ENCODE data around the gene KCTD15. TPM values are rescaled to one million over a fixed set of nuclear protein-coding genes. Genes with fewer than 3 reads are reported as not detected.

The KCTD15 gene
- total RNA-seq, 1 experiment from 2014 or later: 41.5 TPM

DNA sequence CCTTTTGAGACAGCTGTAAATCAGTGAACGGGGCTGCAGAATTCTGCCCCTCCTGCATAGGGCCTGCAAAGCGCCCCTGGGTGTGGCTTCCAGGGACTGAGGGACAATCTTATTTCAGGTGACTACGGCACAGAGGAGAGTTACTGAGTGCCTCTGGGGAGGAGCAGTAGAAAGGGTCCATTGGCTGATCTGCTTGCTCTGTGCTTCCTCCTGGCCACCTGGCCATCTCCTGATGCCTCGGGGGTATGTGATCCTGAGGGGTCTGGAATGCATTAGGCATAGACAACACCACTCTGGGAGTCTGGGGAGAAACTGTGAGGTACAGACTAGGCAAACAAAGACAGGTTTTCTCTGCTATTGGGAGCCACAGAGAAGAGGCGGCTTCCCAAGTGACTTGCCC lies 2.8 kb downstream of the KCTD15 start (continued):
- TF ChIP-seq, protein P1, sequence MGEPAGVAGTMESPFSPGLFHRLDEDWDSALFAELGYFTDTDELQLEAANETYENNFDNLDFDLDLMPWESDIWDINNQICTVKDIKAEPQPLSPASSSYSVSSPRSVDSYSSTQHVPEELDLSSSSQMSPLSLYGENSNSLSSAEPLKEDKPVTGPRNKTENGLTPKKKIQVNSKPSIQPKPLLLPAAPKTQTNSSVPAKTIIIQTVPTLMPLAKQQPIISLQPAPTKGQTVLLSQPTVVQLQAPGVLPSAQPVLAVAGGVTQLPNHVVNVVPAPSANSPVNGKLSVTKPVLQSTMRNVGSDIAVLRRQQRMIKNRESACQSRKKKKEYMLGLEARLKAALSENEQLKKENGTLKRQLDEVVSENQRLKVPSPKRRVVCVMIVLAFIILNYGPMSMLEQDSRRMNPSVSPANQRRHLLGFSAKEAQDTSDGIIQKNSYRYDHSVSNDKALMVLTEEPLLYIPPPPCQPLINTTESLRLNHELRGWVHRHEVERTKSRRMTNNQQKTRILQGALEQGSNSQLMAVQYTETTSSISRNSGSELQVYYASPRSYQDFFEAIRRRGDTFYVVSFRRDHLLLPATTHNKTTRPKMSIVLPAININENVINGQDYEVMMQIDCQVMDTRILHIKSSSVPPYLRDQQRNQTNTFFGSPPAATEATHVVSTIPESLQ (CRISPR knock-in tag; IDR thresholded peaks at IDR 0.05): no peak
- TF ChIP-seq, protein P2, sequence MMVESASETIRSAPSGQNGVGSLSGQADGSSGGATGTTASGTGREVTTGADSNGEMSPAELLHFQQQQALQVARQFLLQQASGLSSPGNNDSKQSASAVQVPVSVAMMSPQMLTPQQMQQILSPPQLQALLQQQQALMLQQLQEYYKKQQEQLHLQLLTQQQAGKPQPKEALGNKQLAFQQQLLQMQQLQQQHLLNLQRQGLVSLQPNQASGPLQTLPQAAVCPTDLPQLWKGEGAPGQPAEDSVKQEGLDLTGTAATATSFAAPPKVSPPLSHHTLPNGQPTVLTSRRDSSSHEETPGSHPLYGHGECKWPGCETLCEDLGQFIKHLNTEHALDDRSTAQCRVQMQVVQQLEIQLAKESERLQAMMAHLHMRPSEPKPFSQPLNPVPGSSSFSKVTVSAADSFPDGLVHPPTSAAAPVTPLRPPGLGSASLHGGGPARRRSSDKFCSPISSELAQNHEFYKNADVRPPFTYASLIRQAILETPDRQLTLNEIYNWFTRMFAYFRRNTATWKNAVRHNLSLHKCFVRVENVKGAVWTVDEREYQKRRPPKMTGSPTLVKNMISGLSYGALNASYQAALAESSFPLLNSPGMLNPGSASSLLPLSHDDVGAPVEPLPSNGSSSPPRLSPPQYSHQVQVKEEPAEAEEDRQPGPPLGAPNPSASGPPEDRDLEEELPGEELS (CRISPR knock-in tag; IDR thresholded peaks at IDR 0.05): no peak
- TF ChIP-seq ETV6 (CRISPR knock-in tag; IDR thresholded peaks at IDR 0.05) (no peak), SMAD4 (CRISPR knock-in tag; IDR thresholded peaks at IDR 0.05) (no peak), FOXP1 (CRISPR knock-in tag; IDR thresholded peaks at IDR 0.05; ENCODE audit: borderline replicate concordance) (no peak), SP1 (CRISPR knock-in tag; conservative IDR thresholded peaks at IDR 0.05) (no peak), ZNF423 (CRISPR knock-in tag; IDR thresholded peaks at IDR 0.05) (no peak), TP53 (CRISPR knock-in tag; IDR thresholded peaks at IDR 0.05) (no peak)
- TF ChIP-seq, protein P3, sequence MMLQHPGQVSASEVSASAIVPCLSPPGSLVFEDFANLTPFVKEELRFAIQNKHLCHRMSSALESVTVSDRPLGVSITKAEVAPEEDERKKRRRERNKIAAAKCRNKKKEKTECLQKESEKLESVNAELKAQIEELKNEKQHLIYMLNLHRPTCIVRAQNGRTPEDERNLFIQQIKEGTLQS (CRISPR knock-in tag; conservative IDR thresholded peaks at IDR 0.05): no peak
- TF ChIP-seq, protein P4, sequence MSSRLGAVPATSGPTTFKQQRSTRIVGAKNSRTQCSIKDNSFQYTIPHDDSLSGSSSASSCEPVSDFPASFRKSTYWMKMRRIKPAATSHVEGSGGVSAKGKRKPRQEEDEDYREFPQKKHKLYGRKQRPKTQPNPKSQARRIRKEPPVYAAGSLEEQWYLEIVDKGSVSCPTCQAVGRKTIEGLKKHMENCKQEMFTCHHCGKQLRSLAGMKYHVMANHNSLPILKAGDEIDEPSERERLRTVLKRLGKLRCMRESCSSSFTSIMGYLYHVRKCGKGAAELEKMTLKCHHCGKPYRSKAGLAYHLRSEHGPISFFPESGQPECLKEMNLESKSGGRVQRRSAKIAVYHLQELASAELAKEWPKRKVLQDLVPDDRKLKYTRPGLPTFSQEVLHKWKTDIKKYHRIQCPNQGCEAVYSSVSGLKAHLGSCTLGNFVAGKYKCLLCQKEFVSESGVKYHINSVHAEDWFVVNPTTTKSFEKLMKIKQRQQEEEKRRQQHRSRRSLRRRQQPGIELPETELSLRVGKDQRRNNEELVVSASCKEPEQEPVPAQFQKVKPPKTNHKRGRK (CRISPR knock-in tag; IDR thresholded peaks at IDR 0.05; ENCODE audit: borderline replicate concordance): no peak
- TF ChIP-seq, protein P5, sequence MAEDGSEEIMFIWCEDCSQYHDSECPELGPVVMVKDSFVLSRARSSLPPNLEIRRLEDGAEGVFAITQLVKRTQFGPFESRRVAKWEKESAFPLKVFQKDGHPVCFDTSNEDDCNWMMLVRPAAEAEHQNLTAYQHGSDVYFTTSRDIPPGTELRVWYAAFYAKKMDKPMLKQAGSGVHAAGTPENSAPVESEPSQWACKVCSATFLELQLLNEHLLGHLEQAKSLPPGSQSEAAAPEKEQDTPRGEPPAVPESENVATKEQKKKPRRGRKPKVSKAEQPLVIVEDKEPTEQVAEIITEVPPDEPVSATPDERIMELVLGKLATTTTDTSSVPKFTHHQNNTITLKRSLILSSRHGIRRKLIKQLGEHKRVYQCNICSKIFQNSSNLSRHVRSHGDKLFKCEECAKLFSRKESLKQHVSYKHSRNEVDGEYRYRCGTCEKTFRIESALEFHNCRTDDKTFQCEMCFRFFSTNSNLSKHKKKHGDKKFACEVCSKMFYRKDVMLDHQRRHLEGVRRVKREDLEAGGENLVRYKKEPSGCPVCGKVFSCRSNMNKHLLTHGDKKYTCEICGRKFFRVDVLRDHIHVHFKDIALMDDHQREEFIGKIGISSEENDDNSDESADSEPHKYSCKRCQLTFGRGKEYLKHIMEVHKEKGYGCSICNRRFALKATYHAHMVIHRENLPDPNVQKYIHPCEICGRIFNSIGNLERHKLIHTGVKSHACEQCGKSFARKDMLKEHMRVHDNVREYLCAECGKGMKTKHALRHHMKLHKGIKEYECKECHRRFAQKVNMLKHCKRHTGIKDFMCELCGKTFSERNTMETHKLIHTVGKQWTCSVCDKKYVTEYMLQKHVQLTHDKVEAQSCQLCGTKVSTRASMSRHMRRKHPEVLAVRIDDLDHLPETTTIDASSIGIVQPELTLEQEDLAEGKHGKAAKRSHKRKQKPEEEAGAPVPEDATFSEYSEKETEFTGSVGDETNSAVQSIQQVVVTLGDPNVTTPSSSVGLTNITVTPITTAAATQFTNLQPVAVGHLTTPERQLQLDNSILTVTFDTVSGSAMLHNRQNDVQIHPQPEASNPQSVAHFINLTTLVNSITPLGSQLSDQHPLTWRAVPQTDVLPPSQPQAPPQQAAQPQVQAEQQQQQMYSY (CRISPR knock-in tag; IDR thresholded peaks at IDR 0.05): no peak
- TF ChIP-seq, protein P6, sequence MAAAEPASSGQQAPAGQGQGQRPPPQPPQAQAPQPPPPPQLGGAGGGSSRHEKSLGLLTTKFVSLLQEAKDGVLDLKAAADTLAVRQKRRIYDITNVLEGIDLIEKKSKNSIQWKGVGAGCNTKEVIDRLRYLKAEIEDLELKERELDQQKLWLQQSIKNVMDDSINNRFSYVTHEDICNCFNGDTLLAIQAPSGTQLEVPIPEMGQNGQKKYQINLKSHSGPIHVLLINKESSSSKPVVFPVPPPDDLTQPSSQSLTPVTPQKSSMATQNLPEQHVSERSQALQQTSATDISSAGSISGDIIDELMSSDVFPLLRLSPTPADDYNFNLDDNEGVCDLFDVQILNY (CRISPR knock-in tag; IDR thresholded peaks at IDR 0.05): no peak

DNA sequence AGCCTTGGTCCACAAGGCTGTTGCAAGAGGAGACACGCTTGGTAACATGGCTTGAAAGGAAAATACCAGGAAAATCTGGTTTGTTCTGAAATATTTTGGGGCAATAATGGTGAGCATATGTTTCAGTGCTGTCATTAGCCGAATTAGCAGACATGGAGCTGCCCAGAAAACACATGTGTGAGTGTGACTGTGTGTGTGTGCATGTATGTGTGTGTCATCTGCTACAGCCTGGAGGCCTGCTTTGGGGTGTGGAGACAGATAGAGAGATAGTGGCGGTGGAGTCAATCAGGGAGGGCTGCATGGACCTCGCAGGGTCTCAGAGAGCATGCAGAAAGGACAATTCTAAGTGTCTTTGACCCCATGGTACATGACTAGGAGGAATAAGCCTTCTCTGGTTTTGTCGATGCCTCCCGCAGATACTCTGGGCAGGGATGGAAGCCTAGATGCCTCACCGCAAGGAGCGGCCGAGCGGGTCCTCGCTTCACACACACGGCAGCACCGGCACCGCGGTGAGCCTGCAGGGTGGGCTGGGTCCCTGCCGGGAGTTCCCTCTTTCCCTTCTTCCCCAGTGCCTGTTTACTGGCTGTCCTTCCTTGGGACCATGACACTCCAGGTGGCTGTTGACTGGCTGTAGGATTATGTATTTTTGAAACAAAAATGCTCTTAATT lies 3.5 kb downstream of the KCTD15 start:
- DNase-seq (ENCODE audit: low spot score) (no peak), ATAC-seq (no peak)
- Mint-ChIP-seq H3K27me3 (ENCODE audit: low read depth) (no peaks in the 10 kb centered on the region), H3K9me3 (no peaks in the 10 kb centered on the region), H3K4me1 (peaks cover 20% of the 10 kb centered on the region), H3K27ac (peak overlapping the region; percentile 92), H3K4me3 (peak overlapping the region; percentile 87), H3K36me3 (peaks cover 21% of the 10 kb centered on the region)
- CTCF ChIA-PET: interaction anchor here (4.2 kb wide), 1 partner anchor 22 kb away, joined by 43 read pairs; no protein-coding TSS in a partner anchor
- POLR2A ChIA-PET: no interaction called here
- 0 out of 2 replicates have a peak, but pooled peaks have one; percentile 2 for TF ChIP-seq EMX1 (CRISPR knock-in tag; IDR thresholded peaks at IDR 0.05)
- TF ChIP-seq ESRRA (CRISPR knock-in tag; IDR thresholded peaks at IDR 0.05; ENCODE audit: borderline replicate concordance): no peak
- TF ChIP-seq TCF7 (CRISPR knock-in tag; IDR thresholded peaks at IDR 0.05; ENCODE audit: low read depth): no peak

All from WTC11 (cell line).